ENCODE data around the gene SHISA5. TPM values are rescaled to one million over a fixed set of nuclear protein-coding genes. Genes with fewer than 3 reads are reported as not detected.

Gene SHISA5
- total and polyA plus RNA-seq, 2 of the 8 experiments (the other 6 are each of a cell fraction or from before 2014, with no cell fraction given) = 196 to 315 TPM

- peak; percentile 92 for TF ChIP-seq GABPA (IDR thresholded peaks at IDR 0.05; ENCODE audit: borderline replicate concordance, insufficient read depth, low read length)
- TF ChIP-seq FOSL1 (IDR thresholded peaks at IDR 0.05; ENCODE audit: insufficient read depth, low read depth, low read length) = no peak
- peak; percentile 79 for TF ChIP-seq POLR2AphosphoS5 (IDR thresholded peaks at IDR 0.05; ENCODE audit: low read depth, low read length)
- no peak for TF ChIP-seq BCL11A (IDR thresholded peaks at IDR 0.05; ENCODE audit: low read depth in 2 of 2, low read length in 2 of 2)
- peak; percentile 37 for TF ChIP-seq TAF7 (optimal IDR thresholded peaks at IDR 0.05; ENCODE audit: borderline replicate concordance, low read depth, low read length)
- TF ChIP-seq CBX5 (IDR thresholded peaks at IDR 0.05; ENCODE audit: low read depth, low read length) = no peak
- peak; percentile 41 for TF ChIP-seq NANOG (IDR thresholded peaks at IDR 0.05; ENCODE audit: insufficient read depth, low read depth, low read length, poor library complexity, severe bottlenecking)
- no peak for TF ChIP-seq KDM4A (IDR thresholded peaks at IDR 0.05; ENCODE audit: low read depth, low read length, severe bottlenecking)
- peak; percentile 89 for TF ChIP-seq YY1 (IDR thresholded peaks at IDR 0.05; ENCODE audit: low read depth, low read length)
- TF ChIP-seq KDM1A (IDR thresholded peaks at IDR 0.05; ENCODE audit: borderline replicate concordance, low read length) = no peak
- no peak for TF ChIP-seq RFX5 (IDR thresholded peaks at IDR 0.05; ENCODE audit: borderline replicate concordance, low read depth, low read length)
- TF ChIP-seq CHD2 (IDR thresholded peaks at IDR 0.05; ENCODE audit: low read length) = peak; percentile 81
- TF ChIP-seq EGR1 (IDR thresholded peaks at IDR 0.05; ENCODE audit: borderline replicate concordance, low read depth, low read length) = no peak
- no peak for TF ChIP-seq NRF1 (IDR thresholded peaks at IDR 0.05; ENCODE audit: low read depth, low read length)
- TF ChIP-seq TBP (IDR thresholded peaks at IDR 0.05; ENCODE audit: low read depth, low read length) = peak; percentile 72; the same call in 1 of the 2 replicates
- TF ChIP-seq ASH2L (IDR thresholded peaks at IDR 0.05; ENCODE audit: low read length) = peak; percentile 80
- TF ChIP-seq TEAD4 (IDR thresholded peaks at IDR 0.05; ENCODE audit: low read depth, low read length) = no peak
- no peak for TF ChIP-seq RAD21 (IDR thresholded peaks at IDR 0.05 in 1 of 2, conservative IDR thresholded peaks at IDR 0.05 in 1 of 2; ENCODE audit: low read depth in 2 of 2, low read length in 2 of 2)
- no peak for TF ChIP-seq BRCA1 (IDR thresholded peaks at IDR 0.05; ENCODE audit: low read depth, low read length)
- peak; percentile 76 for TF ChIP-seq TAF1 (IDR thresholded peaks at IDR 0.05; ENCODE audit: low read depth, low read length)
- TF ChIP-seq HDAC6 (IDR thresholded peaks at IDR 0.05; ENCODE audit: low read depth, low read length) = no peak
- TF ChIP-seq CREB1 (IDR thresholded peaks at IDR 0.05) = peak; percentile 80
- TF ChIP-seq RBBP5 (IDR thresholded peaks at IDR 0.05; ENCODE audit: borderline replicate concordance, low read depth, low read length) = peak; percentile 47; the same call in 1 of the 2 replicates
- no peak for TF ChIP-seq ZNF274 (IDR thresholded peaks at IDR 0.05; ENCODE audit: borderline replicate concordance, extremely low read depth, low read length)
Observed at GRCh38 chr3:48439820-48440589, 64.0 kb downstream of the SHISA5 start, which contains the start of the genes CCDC51 and TMA7 (continued).

All from H1 (cell line).